IPS-18c (cell line): ENCODE data around the gene NCEH1.
"Not testable (repeated sequence)": the region's sequence is repeated elsewhere in the genome, so short reads cannot be mapped to it uniquely, and the experiment has no call there.

Source experiments
- H3K4me3 ChIP-seq: 2 replicates; pipeline ENCODE4 v1.7.0; 2013; ENCODE audit warnings: low read depth, mild to moderate bottlenecking, low read length, moderate library complexity; ENCODE audit not compliant: insufficient read depth
- H3K9me3 ChIP-seq: one replicate; pipeline ENCODE4 v1.6.1; 2013; ENCODE audit warnings: mild to moderate bottlenecking, low read length, moderate library complexity; ENCODE audit not compliant: control insufficient read depth, insufficient read depth

NCEH1 gene

GRCh38 chr3:172709774-172710663 lies 848 bp downstream of the NCEH1 start:
- Histone ChIP-seq H3K9me3 (no peaks in the 10 kb centered on the region), H3K4me3 (peak overlapping the region; percentile 87)

- H3K9me3 ChIP-seq = no peaks in the 10 kb centered on the region
- H3K4me3 ChIP-seq = no peak overlapping the region
These were observed 1.7 kb downstream of the NCEH1 start for GRCh38 chr3:172708921-172709773.

- H3K9me3 ChIP-seq = no peaks in the 10 kb centered on the region
- no peak overlapping the region for H3K4me3 ChIP-seq
These were observed 2.9 kb downstream of the NCEH1 start for GRCh38 chr3:172707967-172708366.

- Histone ChIP-seq H3K9me3 (no peaks in the 10 kb centered on the region), H3K4me3 (no peak overlapping the region)
These were observed 3.8 kb downstream of the NCEH1 start for GRCh38 chr3:172707030-172707429.

- no peaks in the 10 kb centered on the region for H3K9me3 ChIP-seq
- H3K4me3 ChIP-seq = no peak overlapping the region
These were observed 5.7 kb downstream of the NCEH1 start for GRCh38 chr3:172705170-172705569.

- Histone ChIP-seq H3K9me3 (no peaks in the 10 kb centered on the region), H3K4me3 (no peak overlapping the region)
These were observed 6.9 kb downstream of the NCEH1 start for GRCh38 chr3:172704001-172704400.

GRCh38 chr3:172702731-172703130 lies 8.1 kb downstream of the NCEH1 start:
- H3K4me3 ChIP-seq, H3K9me3 ChIP-seq: not testable (repeated sequence)

- no peak overlapping the region for H3K4me3 ChIP-seq
- no peaks in the 10 kb centered on the region for H3K9me3 ChIP-seq
These were observed 8.6 kb downstream of the NCEH1 start for GRCh38 chr3:172702256-172702655.

GRCh38 chr3:172701751-172702150 lies 9.1 kb downstream of the NCEH1 start:
- Histone ChIP-seq H3K4me3 (no peak overlapping the region), H3K9me3 (no peaks in the 10 kb centered on the region)

- no peaks in the 10 kb centered on the region for H3K9me3 ChIP-seq
- H3K4me3 ChIP-seq = no peak overlapping the region
These were observed 9.9 kb downstream of the NCEH1 start for GRCh38 chr3:172700936-172701455.

GRCh38 chr3:172700256-172700655 lies 10.6 kb downstream of the NCEH1 start:
- Histone ChIP-seq H3K9me3 (no peaks in the 10 kb centered on the region), H3K4me3 (no peak overlapping the region)

GRCh38 chr3:172699031-172699430 lies 11.8 kb downstream of the NCEH1 start:
- H3K4me3 ChIP-seq = no peak overlapping the region
- H3K9me3 ChIP-seq = no peaks in the 10 kb centered on the region

- no peak overlapping the region for H3K4me3 ChIP-seq
- H3K9me3 ChIP-seq = no peaks in the 10 kb centered on the region
These were observed 12.2 kb downstream of the NCEH1 start for GRCh38 chr3:172698631-172699030.

GRCh38 chr3:172697558-172697957 lies 13.3 kb downstream of the NCEH1 start:
- H3K4me3 ChIP-seq = no peak overlapping the region
- H3K9me3 ChIP-seq = no peaks in the 10 kb centered on the region

GRCh38 chr3:172696357-172696756 lies 14.5 kb downstream of the NCEH1 start:
- Histone ChIP-seq H3K9me3 (no peaks in the 10 kb centered on the region), H3K4me3 (no peak overlapping the region)

- Histone ChIP-seq H3K4me3 (no peak overlapping the region), H3K9me3 (no peaks in the 10 kb centered on the region)
These were observed 16.2 kb downstream of the NCEH1 start for GRCh38 chr3:172694573-172695246.

GRCh38 chr3:172692751-172693338 lies 18.0 kb downstream of the NCEH1 start:
- H3K9me3 ChIP-seq = no peaks in the 10 kb centered on the region
- no peak overlapping the region for H3K4me3 ChIP-seq
